ENCODE measurements around the gene LRP1.

LRP1 gene

GRCh38 chr12:57138526-57139272 is 10.4 kb downstream of the LRP1 start:
- DNase-seq, result peak; percentile 47

- peak; percentile 33 for DNase-seq
Observed at GRCh38 chr12:57139796-57140649, 11.7 kb downstream of the LRP1 start.

GRCh38 chr12:57141249-57141648 is 13.0 kb downstream of the LRP1 start:
- no peak for DNase-seq

- DNase-seq, result no peak
Observed at GRCh38 chr12:57142121-57142520, 13.8 kb downstream of the LRP1 start.

GRCh38 chr12:57142727-57143126 is 14.4 kb downstream of the LRP1 start:
- DNase-seq, result no peak

GRCh38 chr12:57143454-57143853 is 15.2 kb downstream of the LRP1 start:
- no peak for DNase-seq

- DNase-seq, result no peak
Observed at GRCh38 chr12:57145460-57146059, 17.3 kb downstream of the LRP1 start.

GRCh38 chr12:57146092-57146491 is 17.8 kb downstream of the LRP1 start:
- no peak for DNase-seq

GRCh38 chr12:57146961-57147944 is 19.0 kb downstream of the LRP1 start, which contains the start of gene LRP1-AS:
Gene LRP1-AS (minus strand): TSS chr12:57147619.
- DNase-seq, result no peak

- no peak for DNase-seq
Observed at GRCh38 chr12:57148469-57149244, 20.4 kb downstream of the LRP1 start.

GRCh38 chr12:57149245-57149900 is 21.1 kb downstream of the LRP1 start:
- no peak for DNase-seq

- DNase-seq, result no peak
Observed at GRCh38 chr12:57150400-57151000, 22.2 kb downstream of the LRP1 start.

GRCh38 chr12:57151741-57152630 is 23.7 kb downstream of the LRP1 start:
- no peak for DNase-seq

GRCh38 chr12:57152639-57153038 is 24.4 kb downstream of the LRP1 start:
- no peak for DNase-seq

GRCh38 chr12:57153415-57153997 is 25.2 kb downstream of the LRP1 start:
- DNase-seq, result no peak

GRCh38 chr12:57154076-57154475 is 25.8 kb downstream of the LRP1 start:
- no peak for DNase-seq

GRCh38 chr12:57154804-57155434 is 26.6 kb downstream of the LRP1 start:
- DNase-seq, result peak; percentile 44

GRCh38 chr12:57156701-57157403 is 28.6 kb downstream of the LRP1 start:
- DNase-seq, result no peak
